Liver (tissue), 9 donors: ENCODE results near the gene MAPT. TPM values are rescaled to one million over a fixed set of nuclear protein-coding genes. Genes with fewer than 3 reads are reported as not detected.

Experiments
- DNase-seq: peaks from one replicate; pipeline ENCODE4 v3.0.0-alpha.2; 2017; ENCODE audit warnings: low spot score
- H3K27ac ChIP-seq, 2 donors: one replicate each; pipeline ENCODE4 v1.7.0; 2013; ENCODE audit warnings: inconsistent platforms in 2 of 2, low read length in 2 of 2, control low read depth in 1 of 2, low read depth in 1 of 2, mild to moderate bottlenecking in 1 of 2
- H3K27me3 ChIP-seq, 4 donors: one replicate each; pipeline versions ENCODE4 v1.6.1 to v1.7.0; 2013; ENCODE audit warnings: low read length in 3 of 4, inconsistent platforms in 1 of 4, mild to moderate bottlenecking in 1 of 4, moderate library complexity in 1 of 4; ENCODE audit not compliant: control insufficient read depth in 4 of 4, insufficient read depth in 4 of 4
- H3K36me3 ChIP-seq, 4 donors: one replicate each; pipeline versions ENCODE4 v1.6.1 to v1.7.0; 2013; ENCODE audit warnings: low read length in 3 of 4, mild to moderate bottlenecking in 3 of 4, low read depth in 1 of 4, moderate library complexity in 1 of 4; ENCODE audit not compliant: control insufficient read depth in 4 of 4, insufficient read depth in 3 of 4
- H3K4me1 ChIP-seq, 4 donors: one replicate each; pipeline versions ENCODE4 v1.6.1 to v1.7.0; 2013; ENCODE audit warnings: low read length in 3 of 4, mild to moderate bottlenecking in 3 of 4, moderate library complexity in 1 of 4; ENCODE audit not compliant: control insufficient read depth in 4 of 4, insufficient read depth in 4 of 4
- H3K4me3 ChIP-seq, 3 donors: one replicate each; pipeline versions ENCODE4 v1.6.1 to v1.7.0; 2013; ENCODE audit warnings: low read length in 3 of 3, control low read depth in 1 of 3, low read depth in 1 of 3, mild to moderate bottlenecking in 1 of 3
- H3K9ac ChIP-seq, 2 donors: one replicate each; pipeline ENCODE4 v1.7.0; 2013; ENCODE audit warnings: low read length in 2 of 2, mild to moderate bottlenecking in 2 of 2, moderate library complexity in 2 of 2, control low read depth in 1 of 2, low read depth in 1 of 2
- H3K9me3 ChIP-seq, 4 donors: one replicate each; pipeline versions ENCODE4 v1.6.1 to v1.7.0; 2013; ENCODE audit warnings: low read length in 3 of 4; ENCODE audit not compliant: control insufficient read depth in 4 of 4
- ATF3 ChIP-seq: IDR thresholded peaks from 2 replicates; pipeline ENCODE4 v1.6.1; 2016; ENCODE audit warnings: antibody characterized with exemption
- EGR1 ChIP-seq, 2 donors: IDR thresholded peaks; 2 replicates each; pipeline ENCODE4 v1.6.1; 2016 to 2018; ENCODE audit warnings: antibody characterized with exemption in 2 of 2, low read depth in 2 of 2
- FOXA1 ChIP-seq: IDR thresholded peaks from 2 replicates; pipeline ENCODE4 v1.6.1; 2016; ENCODE audit warnings: antibody characterized with exemption
- FOXA2 ChIP-seq: IDR thresholded peaks from 2 replicates; pipeline ENCODE4 v1.6.1; 2016; ENCODE audit warnings: antibody characterized with exemption
- GABPA ChIP-seq, 2 donors: IDR thresholded peaks in 1 of 2; conservative IDR thresholded peaks in 1 of 2; 2 replicates each; pipeline ENCODE4 v1.6.1; 2016; ENCODE audit warnings: antibody characterized with exemption in 2 of 2, mild to moderate bottlenecking in 1 of 2, moderate library complexity in 1 of 2
- HNF4A ChIP-seq, 2 donors: conservative IDR thresholded peaks; 2 replicates each; pipeline ENCODE4 v1.6.1; 2016; ENCODE audit warnings: antibody characterized with exemption in 2 of 2, mild to moderate bottlenecking in 2 of 2
- RAD21 ChIP-seq, 2 donors: IDR thresholded peaks; 2 replicates each; pipeline ENCODE4 v1.6.1; 2016; ENCODE audit warnings: antibody characterized with exemption in 2 of 2, mild to moderate bottlenecking in 2 of 2
- SP1 ChIP-seq: IDR thresholded peaks from 2 replicates; pipeline ENCODE4 v1.6.1; 2018; ENCODE audit warnings: antibody characterized with exemption, mild to moderate bottlenecking
- ZBTB33 ChIP-seq: IDR thresholded peaks from 2 replicates; pipeline ENCODE4 v1.6.1; 2016; ENCODE audit warnings: antibody characterized with exemption
- WGBS: extraction: QIAGEN DNeasy Blood & Tissue Kit; methylation state at CpG from one replicate; pipeline ENCODE4 v1.1.7; 2013; 5-methylcytosine and 5-hydroxymethylcytosine counted together
- polyA plus RNA-seq, 2 donors: library from polyadenylated mRNA; stranded (reverse) in 1 of 2; unstranded in 1 of 2; fragments of 200-250 nt in 1 of 2; fragments of >200 nt in 1 of 2; fragmentation: Nextera tagmentation in 1 of 2; extraction: Ambion mirVana in 1 of 2; gene quantifications; one replicate each; pipeline versions ENCODE4 v1.2.1 to v1.2.3, GENCODE V29; 2013 to 2015
- total RNA-seq, 2 donors: library from RNA; depleted of rRNA; stranded (reverse); fragments of >200 nt; gene quantifications; one replicate each; pipeline ENCODE4 v1.2.3, GENCODE V29; 2014
- TF ChIP-seq, protein P1 (sequence below): IDR thresholded peaks from 2 replicates; pipeline ENCODE4 v1.6.1; 2016; ENCODE audit warnings: antibody characterized with exemption
- TF ChIP-seq, protein P2 (sequence below): IDR thresholded peaks from 2 replicates; pipeline ENCODE4 v1.6.1; 2016; ENCODE audit warnings: antibody characterized with exemption, mild to moderate bottlenecking
- TF ChIP-seq, protein P3 (sequence below): fragments of 150-350 bp; IDR thresholded peaks from 2 replicates; pipeline ENCODE4 v1.5.1; 2017; ENCODE audit warnings: improper control_type of control experiment, low read depth, low read length; ENCODE audit not compliant: missing input control
- donor health status: healthy.
- donor health status: healthy.
- donor health status: healthy.
- donor health status: healthy.
- donor health status: healthy.

Gene MAPT
- total and polyA plus RNA-seq, 4 donors: 0.05 to 0.67 (median 0.27) TPM

- DNase-seq: no peak
- H3K9me3 ChIP-seq: no peaks in the 10 kb centered on the region
- H3K4me1 ChIP-seq: no peaks in the 10 kb centered on the region
- WGBS: 97% methylated on average over 11 of the region's 11 CpGs
- no peak for TF ChIP-seq FOXA1
- TF ChIP-seq ATF3: no peak
- TF ChIP-seq EGR1 (IDR thresholded peaks at IDR 0.05; ENCODE audit: low read depth in 2 of 2): no peak
- TF ChIP-seq, protein P1, sequence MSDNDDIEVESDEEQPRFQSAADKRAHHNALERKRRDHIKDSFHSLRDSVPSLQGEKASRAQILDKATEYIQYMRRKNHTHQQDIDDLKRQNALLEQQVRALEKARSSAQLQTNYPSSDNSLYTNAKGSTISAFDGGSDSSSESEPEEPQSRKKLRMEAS: no peak
- TF ChIP-seq, protein P2, sequence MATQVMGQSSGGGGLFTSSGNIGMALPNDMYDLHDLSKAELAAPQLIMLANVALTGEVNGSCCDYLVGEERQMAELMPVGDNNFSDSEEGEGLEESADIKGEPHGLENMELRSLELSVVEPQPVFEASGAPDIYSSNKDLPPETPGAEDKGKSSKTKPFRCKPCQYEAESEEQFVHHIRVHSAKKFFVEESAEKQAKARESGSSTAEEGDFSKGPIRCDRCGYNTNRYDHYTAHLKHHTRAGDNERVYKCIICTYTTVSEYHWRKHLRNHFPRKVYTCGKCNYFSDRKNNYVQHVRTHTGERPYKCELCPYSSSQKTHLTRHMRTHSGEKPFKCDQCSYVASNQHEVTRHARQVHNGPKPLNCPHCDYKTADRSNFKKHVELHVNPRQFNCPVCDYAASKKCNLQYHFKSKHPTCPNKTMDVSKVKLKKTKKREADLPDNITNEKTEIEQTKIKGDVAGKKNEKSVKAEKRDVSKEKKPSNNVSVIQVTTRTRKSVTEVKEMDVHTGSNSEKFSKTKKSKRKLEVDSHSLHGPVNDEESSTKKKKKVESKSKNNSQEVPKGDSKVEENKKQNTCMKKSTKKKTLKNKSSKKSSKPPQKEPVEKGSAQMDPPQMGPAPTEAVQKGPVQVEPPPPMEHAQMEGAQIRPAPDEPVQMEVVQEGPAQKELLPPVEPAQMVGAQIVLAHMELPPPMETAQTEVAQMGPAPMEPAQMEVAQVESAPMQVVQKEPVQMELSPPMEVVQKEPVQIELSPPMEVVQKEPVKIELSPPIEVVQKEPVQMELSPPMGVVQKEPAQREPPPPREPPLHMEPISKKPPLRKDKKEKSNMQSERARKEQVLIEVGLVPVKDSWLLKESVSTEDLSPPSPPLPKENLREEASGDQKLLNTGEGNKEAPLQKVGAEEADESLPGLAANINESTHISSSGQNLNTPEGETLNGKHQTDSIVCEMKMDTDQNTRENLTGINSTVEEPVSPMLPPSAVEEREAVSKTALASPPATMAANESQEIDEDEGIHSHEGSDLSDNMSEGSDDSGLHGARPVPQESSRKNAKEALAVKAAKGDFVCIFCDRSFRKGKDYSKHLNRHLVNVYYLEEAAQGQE: no peak
- TF ChIP-seq FOXA2: no peak
- TF ChIP-seq, protein P3, sequence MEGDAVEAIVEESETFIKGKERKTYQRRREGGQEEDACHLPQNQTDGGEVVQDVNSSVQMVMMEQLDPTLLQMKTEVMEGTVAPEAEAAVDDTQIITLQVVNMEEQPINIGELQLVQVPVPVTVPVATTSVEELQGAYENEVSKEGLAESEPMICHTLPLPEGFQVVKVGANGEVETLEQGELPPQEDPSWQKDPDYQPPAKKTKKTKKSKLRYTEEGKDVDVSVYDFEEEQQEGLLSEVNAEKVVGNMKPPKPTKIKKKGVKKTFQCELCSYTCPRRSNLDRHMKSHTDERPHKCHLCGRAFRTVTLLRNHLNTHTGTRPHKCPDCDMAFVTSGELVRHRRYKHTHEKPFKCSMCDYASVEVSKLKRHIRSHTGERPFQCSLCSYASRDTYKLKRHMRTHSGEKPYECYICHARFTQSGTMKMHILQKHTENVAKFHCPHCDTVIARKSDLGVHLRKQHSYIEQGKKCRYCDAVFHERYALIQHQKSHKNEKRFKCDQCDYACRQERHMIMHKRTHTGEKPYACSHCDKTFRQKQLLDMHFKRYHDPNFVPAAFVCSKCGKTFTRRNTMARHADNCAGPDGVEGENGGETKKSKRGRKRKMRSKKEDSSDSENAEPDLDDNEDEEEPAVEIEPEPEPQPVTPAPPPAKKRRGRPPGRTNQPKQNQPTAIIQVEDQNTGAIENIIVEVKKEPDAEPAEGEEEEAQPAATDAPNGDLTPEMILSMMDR: no peak
- TF ChIP-seq SP1: no peak
- TF ChIP-seq ZBTB33: no peak
- TF ChIP-seq GABPA (IDR thresholded peaks at IDR 0.05 in 1 of 2, conservative IDR thresholded peaks at IDR 0.05 in 1 of 2): no peak
- no peak for TF ChIP-seq RAD21 (IDR thresholded peaks at IDR 0.05)
- no peak overlapping the region for H3K9ac ChIP-seq
- no peak overlapping the region for H3K27ac ChIP-seq
- H3K27me3 ChIP-seq: no peaks in the 10 kb centered on the region
- peaks cover 16 to 82% (median 69%) of the 10 kb centered on the region in 4 donors for H3K36me3 ChIP-seq
- H3K4me3 ChIP-seq: no peak overlapping the region
Observed at GRCh38 chr17:46032909-46033308, 138.6 kb downstream of the MAPT start.

- no peak overlapping the region for H3K27ac ChIP-seq
- no peak for DNase-seq
- TF ChIP-seq SP1 (no peak), FOXA2 (no peak), ATF3 (no peak), EGR1 (IDR thresholded peaks at IDR 0.05; ENCODE audit: low read depth in 2 of 2) (no peak), HNF4A (conservative IDR thresholded peaks at IDR 0.05) (no peak), GABPA (IDR thresholded peaks at IDR 0.05 in 1 of 2, conservative IDR thresholded peaks at IDR 0.05 in 1 of 2) (no peak), ZBTB33 (no peak)
- no peaks in the 10 kb centered on the region for H3K4me1 ChIP-seq
- no peak overlapping the region for H3K9ac ChIP-seq
- H3K36me3 ChIP-seq: peaks cover 16 to 86% (median 74%) of the 10 kb centered on the region in 4 donors
- H3K4me3 ChIP-seq: no peak overlapping the region
- no peaks in the 10 kb centered on the region for H3K27me3 ChIP-seq
- no peaks in the 10 kb centered on the region for H3K9me3 ChIP-seq
- 94% methylated on average over 3 of the region's 3 CpGs for WGBS
Observed at GRCh38 chr17:46033392-46033791, 139.0 kb downstream of the MAPT start.
